HG03095 (cell line): ENCODE results near the gene ABR.
"Not testable (repeated sequence)": the region's sequence is repeated elsewhere in the genome, so short reads cannot be mapped to it uniquely, and the experiment has no call there.

Source experiments
- ATAC-seq: cut with Tn5 transposase; IDR thresholded peaks from one replicate; pipeline ENCODE4 v1.9.1; 2021; ENCODE audit warnings: moderate library complexity; ENCODE audit not compliant: unreplicated experiment

ABR gene

GRCh38 chr17:1122533-1123392 lies 57.0 kb downstream of the ABR start:
- ATAC-seq: no peak

- ATAC-seq: not testable (repeated sequence)
Observed at GRCh38 chr17:1121442-1121817, 58.4 kb downstream of the ABR start.

DNA sequence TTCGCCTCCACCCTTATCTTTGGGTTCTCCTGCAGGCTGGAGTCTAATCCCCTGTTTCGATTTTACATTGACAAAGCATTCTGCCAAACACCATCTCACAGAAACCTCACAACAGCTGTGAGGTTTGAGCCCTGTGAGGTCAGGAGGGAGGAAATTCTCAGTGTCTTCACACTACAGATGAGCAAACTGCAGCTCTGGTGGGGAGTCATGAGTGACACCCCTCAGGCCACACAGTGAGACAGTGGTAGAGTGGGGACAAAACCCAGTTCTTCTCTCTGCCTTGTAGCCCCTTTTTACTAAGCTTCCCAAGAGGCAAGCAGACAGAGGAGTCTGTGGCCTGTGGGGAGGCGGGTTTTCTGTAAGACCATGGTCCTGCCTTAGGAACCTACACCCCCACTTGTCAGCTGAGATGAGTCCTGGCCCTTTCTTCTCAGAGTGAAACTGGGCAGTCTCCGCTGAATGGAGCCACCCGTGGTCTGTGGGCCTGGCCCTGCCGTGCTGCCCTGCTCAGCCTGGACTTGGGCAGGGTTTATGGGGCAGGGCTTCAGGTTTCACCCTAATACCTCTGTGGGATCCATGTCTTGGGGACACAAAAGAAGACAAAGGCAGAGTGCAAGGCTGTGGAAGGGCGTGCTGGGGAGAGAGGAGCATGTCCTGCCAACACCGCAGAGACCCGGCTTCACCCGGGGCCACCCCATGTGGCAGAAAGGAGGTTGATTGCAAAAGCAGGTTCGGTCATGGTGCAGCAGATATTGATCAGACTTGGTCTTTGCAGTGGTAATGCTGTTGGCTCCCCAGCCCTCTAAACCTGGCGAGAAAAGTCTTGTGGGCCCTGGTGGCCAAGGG lies 59.0 kb downstream of the ABR start:
- ATAC-seq: no peak

GRCh38 chr17:1119924-1120323 lies 59.9 kb downstream of the ABR start:
- no peak for ATAC-seq

- ATAC-seq: no peak
Observed at GRCh38 chr17:1116602-1117001, 63.2 kb downstream of the ABR start.

GRCh38 chr17:1112875-1113274 lies 66.9 kb downstream of the ABR start:
- ATAC-seq: no peak

DNA sequence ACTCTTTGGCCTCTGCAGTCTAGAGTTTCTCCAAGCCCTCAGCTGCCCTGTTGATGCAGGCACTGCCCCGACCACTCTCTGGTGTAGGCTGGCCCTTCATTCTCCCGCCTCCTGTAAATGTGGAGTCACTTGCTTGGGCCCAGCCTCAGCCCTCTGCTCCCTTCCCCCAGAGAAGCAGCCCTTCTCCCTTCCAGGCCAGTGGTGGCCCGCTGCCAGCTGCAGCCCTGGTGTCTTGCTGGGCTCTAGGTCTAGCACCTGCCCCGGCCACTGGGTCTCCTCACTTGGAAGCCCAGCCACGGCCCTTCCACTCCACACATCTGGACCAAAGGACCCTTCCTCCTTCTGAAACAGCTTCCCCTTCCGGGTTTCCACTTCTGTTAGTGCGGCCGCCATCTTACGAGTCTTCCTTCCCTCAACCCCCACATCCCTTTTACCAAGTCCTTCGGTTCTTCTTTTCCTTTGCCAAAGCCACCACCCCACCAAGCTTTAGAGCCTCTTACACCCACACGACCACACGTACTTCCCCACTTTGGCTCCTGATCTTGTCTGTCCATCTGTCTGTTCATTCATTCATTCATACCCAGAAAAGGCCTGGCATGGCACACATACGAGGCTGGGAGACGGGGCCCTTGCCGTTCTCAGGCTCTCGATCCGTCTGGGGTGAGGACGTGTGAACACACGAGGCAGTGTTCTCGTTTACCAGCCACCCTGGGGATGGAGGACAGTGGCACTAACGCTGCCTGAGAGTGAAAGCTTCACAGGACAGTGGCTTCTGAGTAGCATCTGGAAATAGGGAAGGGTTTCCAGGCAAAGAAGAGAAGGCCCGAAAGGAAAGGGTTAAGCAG lies 68.0 kb downstream of the ABR start:
- no peak for ATAC-seq

DNA sequence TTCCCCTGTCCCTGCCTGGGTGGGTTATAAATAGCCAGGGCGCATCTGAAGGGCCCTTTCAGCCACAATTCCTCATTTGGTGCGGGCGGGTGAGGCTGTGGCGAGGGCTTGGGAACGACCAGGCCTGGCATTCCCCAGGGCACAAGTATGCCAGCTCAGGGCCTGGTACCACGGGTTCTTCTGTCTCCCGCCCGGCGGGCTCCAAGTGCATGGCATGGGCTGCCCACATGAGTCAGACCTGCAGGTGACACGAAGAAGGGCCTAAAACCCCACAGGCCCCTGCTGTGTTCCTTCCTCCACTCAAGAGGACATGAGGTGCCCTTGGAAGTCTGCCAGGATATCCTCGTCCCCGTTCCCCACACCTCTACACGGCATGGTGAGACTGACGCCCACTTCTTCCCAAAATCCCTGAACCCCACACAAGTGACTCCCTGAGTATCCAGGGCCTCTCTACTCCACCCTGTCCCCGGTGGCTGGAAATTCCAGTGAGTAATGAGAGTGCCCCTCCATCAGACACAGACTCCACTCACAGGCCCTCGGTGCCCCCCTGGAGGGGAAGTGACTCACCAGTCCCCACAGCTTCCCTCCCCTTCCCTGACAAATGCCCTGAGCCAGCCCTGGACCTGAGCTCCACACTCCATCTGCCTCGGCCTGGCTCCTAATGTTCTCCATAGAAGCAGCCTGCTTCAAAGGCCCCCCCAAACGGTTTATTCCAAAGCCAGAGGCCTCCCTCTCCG lies 68.8 kb downstream of the ABR start:
- ATAC-seq: no peak

DNA sequence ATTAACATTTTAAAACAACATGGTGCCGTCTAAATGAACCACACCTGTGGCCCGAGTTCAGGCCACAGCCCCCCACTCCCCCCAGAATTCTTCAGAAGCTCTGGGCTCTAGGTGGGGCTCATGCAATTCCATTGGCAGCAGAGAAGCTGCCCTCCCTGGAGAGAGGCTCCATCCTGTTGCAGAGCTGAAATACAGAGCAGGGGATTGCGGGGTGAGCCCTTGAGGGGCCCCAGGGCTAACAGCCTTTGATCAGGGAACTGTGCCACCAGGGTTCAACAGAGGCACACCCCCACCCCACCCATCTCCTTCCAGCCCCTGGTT lies 69.3 kb downstream of the ABR start:
- no peak for ATAC-seq

DNA sequence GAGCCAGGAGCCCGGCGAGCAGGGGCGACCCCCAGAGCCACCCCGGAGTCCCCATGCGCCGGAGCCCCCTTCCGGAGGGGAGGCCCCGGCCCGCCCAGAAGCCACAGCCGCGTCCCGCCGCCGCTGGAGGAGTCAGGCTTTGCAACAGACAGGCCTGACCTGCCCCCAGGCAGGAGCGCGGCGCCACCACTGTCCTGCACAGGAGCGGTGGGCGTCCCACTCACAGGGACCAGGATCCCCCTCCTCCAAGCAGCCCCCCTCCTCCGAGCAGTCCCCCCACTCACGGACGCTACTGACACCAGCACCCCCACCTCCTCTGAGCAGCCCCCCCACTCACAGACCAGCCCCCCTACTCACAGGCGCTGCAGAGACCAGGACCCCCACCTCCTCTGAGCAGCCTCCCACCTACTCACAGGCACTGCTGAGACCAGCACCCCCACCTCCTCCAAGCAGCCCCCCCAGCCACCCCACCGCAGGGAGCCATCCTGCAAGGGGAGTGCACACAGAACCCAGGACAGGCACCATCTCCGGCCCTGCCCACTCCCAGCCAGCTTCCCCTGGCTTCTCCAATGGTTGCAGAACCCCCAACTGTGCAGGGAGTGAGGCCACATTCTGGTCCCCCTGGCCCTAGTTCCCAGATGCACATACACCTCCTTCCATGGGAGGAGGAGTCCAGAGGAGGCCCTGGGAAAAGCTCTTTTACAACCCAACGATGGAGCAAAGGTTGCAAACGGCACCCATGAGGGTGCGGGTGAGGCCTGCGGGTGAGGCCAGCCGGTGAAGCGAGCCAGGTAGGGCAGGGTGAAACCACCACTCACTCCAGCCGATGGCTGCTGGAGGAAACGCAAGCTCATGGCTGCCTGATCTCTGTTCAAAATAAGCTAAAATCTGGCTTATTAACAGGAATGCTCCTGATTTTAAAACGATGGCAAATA lies 69.9 kb downstream of the ABR start:
- ATAC-seq: no peak

DNA sequence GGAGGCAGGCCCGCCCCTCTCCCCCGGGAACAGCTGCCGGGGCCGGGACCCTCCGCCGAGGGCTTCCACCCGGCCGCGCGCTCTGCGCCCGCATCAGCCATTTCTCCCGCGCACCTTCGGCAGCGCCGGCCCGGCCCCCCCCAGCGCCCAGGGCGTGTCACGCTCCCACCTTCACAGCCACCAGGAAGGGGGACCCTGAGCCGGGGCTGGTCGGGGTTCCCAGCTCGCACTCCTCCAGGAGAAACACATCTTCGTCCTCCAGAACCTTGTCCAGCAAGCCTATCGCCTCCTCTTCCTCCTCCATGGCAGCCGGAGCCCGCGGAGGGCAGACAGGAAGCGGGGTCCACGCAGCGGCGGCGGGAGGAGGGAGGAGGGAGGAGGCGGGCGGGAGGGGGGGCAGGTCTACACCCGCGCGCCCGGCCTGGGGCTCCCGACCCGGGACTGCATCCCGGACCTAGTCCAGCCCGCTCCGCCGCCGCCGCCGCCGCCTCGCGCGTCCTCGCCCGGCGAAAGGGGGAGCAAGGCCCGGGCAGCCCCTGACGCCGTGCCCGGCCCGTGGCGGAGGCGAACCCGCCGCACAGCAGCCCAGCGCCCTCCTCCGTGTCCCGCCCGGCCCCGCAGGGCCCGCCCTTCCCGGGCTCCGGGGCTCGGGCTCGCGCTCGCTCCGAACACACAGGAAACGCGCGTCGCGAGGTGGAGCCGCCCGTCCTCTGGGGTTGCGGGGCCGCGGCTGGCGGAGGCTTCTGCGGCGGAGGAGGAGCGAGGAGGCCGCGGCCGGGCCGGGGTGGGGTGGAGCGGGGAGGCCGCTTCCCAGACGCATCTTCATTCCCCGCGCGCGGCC lies 70.8 kb downstream of the ABR start:
- no peak for ATAC-seq

DNA sequence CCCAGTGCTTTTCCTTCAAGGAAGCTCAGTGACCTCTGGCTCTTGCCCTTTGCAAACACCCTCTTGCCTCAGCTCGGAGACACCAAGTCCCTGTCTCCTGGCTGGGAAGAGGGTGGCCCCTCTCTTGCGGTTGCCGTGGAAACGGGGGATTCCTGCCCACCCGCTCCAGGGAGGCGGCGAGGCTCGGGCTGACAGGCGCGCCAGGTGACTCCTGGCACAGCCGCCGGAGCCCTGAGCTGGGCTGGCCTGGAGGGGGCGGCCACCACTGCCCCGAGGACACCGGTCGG lies 71.4 kb downstream of the ABR start:
- no peak for ATAC-seq

GRCh38 chr17:1107777-1108477 lies 71.9 kb downstream of the ABR start:
- ATAC-seq: no peak

GRCh38 chr17:1107083-1107776 lies 72.6 kb downstream of the ABR start:
- ATAC-seq: no peak

- ATAC-seq: no peak
Observed at GRCh38 chr17:1104222-1104621, 75.6 kb downstream of the ABR start.

GRCh38 chr17:1100382-1100781 lies 79.4 kb downstream of the ABR start:
- no peak for ATAC-seq

- no peak for ATAC-seq
Observed at GRCh38 chr17:1099242-1099641, 80.5 kb downstream of the ABR start.
